ENCODE results near the gene PTPRG.

PTPRG gene

DNA sequence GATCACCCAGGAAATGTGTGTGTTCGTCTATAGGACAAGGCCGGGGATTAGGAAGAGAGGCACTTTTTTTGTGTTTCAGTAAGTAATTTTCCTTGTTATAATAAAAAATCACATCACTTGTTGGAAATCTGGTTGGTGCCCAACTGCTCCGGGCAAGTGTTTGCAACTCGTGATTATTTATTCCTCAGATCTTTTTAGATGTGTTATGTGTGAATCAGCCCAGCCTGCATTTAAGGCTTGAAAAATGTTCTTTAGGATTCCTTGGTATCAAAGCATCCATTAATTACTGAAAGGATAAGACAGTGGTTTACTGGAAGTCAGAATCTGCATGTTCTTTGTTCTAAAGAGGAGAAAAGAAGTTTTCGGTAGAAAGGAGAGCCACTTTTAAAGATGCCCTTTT lies 466.4 kb downstream of the PTPRG start:
- Histone ChIP-seq H3K79me2 (ENCODE audit: insufficient read depth, low read length) (no peaks in the 10 kb centered on the region), H3K4me1 (ENCODE audit: insufficient read depth, low read length, poor library complexity, severe bottlenecking) (no peaks in the 10 kb centered on the region), H3F3A (ENCODE audit: low read depth) (no peaks in the 10 kb centered on the region), H3K4me2 (ENCODE audit: low read depth, low read length, poor library complexity, severe bottlenecking) (no peak overlapping the region), H3K36me3 (ENCODE audit: insufficient read depth, low read length) (no peaks in the 10 kb centered on the region), H2AFZ (ENCODE audit: low read length) (no peak overlapping the region), H3K9ac (ENCODE audit: low read depth, low read length, poor library complexity, severe bottlenecking) (no peak overlapping the region), H4K20me1 (ENCODE audit: insufficient read depth, low read length, poor library complexity, severe bottlenecking) (no peaks in the 10 kb centered on the region), H3K4me3 (ENCODE audit: low read length, poor library complexity, severe bottlenecking) (no peak overlapping the region), H3K9me3 (ENCODE audit: insufficient read depth, low read depth, low read length) (no peaks in the 10 kb centered on the region), H3K27me3 (ENCODE audit: insufficient read depth, low read length, poor library complexity, severe bottlenecking) (no peaks in the 10 kb centered on the region), H3K9me2 (replicated peaks; ENCODE audit: low read depth, low read length) (0 out of 2 replicates have a peak, but pooled peaks cover 4% of the 10 kb centered on the region)
- no peak for TF ChIP-seq EZH2phosphoT487 (IDR thresholded peaks at IDR 0.05; ENCODE audit: borderline replicate concordance)
- TF ChIP-seq, protein P1, sequence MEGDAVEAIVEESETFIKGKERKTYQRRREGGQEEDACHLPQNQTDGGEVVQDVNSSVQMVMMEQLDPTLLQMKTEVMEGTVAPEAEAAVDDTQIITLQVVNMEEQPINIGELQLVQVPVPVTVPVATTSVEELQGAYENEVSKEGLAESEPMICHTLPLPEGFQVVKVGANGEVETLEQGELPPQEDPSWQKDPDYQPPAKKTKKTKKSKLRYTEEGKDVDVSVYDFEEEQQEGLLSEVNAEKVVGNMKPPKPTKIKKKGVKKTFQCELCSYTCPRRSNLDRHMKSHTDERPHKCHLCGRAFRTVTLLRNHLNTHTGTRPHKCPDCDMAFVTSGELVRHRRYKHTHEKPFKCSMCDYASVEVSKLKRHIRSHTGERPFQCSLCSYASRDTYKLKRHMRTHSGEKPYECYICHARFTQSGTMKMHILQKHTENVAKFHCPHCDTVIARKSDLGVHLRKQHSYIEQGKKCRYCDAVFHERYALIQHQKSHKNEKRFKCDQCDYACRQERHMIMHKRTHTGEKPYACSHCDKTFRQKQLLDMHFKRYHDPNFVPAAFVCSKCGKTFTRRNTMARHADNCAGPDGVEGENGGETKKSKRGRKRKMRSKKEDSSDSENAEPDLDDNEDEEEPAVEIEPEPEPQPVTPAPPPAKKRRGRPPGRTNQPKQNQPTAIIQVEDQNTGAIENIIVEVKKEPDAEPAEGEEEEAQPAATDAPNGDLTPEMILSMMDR (conservative IDR thresholded peaks at IDR 0.05; ENCODE audit: low read length) = no peak

DNA sequence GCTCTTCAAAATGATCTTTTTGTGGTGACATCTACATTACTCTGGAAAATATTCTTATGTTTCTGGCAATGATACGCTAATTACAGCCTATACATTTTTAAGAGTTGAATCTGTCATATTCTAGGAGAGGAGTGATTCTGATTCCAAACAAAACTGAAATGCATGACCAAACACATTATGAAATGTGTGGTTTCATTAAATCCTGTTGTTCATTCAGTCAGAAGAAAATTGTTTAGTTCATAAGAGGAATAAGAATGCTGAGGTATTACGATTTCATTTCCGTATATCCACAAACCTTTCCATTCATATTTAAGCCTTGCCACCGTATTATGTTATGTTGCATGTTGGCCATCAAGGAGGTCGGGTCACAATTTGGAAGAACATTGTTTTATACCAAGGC lies 466.9 kb downstream of the PTPRG start:
- no peaks in the 10 kb centered on the region for H3K79me2 ChIP-seq (ENCODE audit: insufficient read depth, low read length)
- H3K27me3 ChIP-seq (ENCODE audit: insufficient read depth, low read length, poor library complexity, severe bottlenecking) = no peaks in the 10 kb centered on the region
- no peak overlapping the region for H3K4me2 ChIP-seq (ENCODE audit: low read depth, low read length, poor library complexity, severe bottlenecking)
- no peak overlapping the region for H3K9ac ChIP-seq (ENCODE audit: low read depth, low read length, poor library complexity, severe bottlenecking)
- 0 out of 2 replicates have a peak, but pooled peaks cover 4% of the 10 kb centered on the region for H3K9me2 ChIP-seq (replicated peaks; ENCODE audit: low read depth, low read length)
- no peaks in the 10 kb centered on the region for H3K36me3 ChIP-seq (ENCODE audit: insufficient read depth, low read length)
- TF ChIP-seq, protein P1 (conservative IDR thresholded peaks at IDR 0.05; ENCODE audit: low read length) = no peak
- no peak for TF ChIP-seq EZH2phosphoT487 (IDR thresholded peaks at IDR 0.05; ENCODE audit: borderline replicate concordance)
- no peak overlapping the region for H3K4me3 ChIP-seq (ENCODE audit: low read length, poor library complexity, severe bottlenecking)
- H2AFZ ChIP-seq (ENCODE audit: low read length) = no peak overlapping the region
- no peaks in the 10 kb centered on the region for H3F3A ChIP-seq (ENCODE audit: low read depth)
- H4K20me1 ChIP-seq (ENCODE audit: insufficient read depth, low read length, poor library complexity, severe bottlenecking) = no peaks in the 10 kb centered on the region
- H3K4me1 ChIP-seq (ENCODE audit: insufficient read depth, low read length, poor library complexity, severe bottlenecking) = no peaks in the 10 kb centered on the region
- no peaks in the 10 kb centered on the region for H3K9me3 ChIP-seq (ENCODE audit: insufficient read depth, low read depth, low read length)

DNA sequence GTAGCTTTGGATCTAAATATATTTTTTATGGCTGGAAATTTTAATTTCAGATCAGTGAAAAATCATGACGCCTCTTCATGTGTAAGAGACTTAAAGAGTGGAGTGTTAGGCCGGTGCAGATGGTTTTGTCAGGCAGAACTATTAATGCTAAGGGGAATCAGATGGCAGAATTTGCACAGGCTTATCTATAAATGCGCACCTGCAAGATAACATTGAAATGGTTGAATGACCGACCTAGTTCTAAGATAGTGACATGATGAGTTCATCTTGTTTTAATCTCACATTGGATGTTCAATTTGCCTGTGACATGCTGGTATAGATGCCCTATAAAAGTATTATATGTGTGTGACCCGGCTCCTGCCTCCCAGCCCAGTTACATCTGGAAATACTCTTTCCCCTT lies 471.4 kb downstream of the PTPRG start:
- H3K4me3 ChIP-seq (ENCODE audit: low read length, poor library complexity, severe bottlenecking) = no peak overlapping the region
- H2AFZ ChIP-seq (ENCODE audit: low read length) = no peak overlapping the region
- no peaks in the 10 kb centered on the region for H3K27me3 ChIP-seq (ENCODE audit: insufficient read depth, low read length, poor library complexity, severe bottlenecking)
- H3K36me3 ChIP-seq (ENCODE audit: insufficient read depth, low read length) = no peaks in the 10 kb centered on the region
- H3F3A ChIP-seq (ENCODE audit: low read depth) = no peaks in the 10 kb centered on the region
- 0 out of 2 replicates have a peak, but pooled peaks cover 4% of the 10 kb centered on the region for H3K9me2 ChIP-seq (replicated peaks; ENCODE audit: low read depth, low read length)
- H3K79me2 ChIP-seq (ENCODE audit: insufficient read depth, low read length) = no peaks in the 10 kb centered on the region
- no peaks in the 10 kb centered on the region for H3K9me3 ChIP-seq (ENCODE audit: insufficient read depth, low read depth, low read length)
- H3K4me1 ChIP-seq (ENCODE audit: insufficient read depth, low read length, poor library complexity, severe bottlenecking) = no peaks in the 10 kb centered on the region
- H3K4me2 ChIP-seq (ENCODE audit: low read depth, low read length, poor library complexity, severe bottlenecking) = no peak overlapping the region
- H3K9ac ChIP-seq (ENCODE audit: low read depth, low read length, poor library complexity, severe bottlenecking) = no peak overlapping the region
- no peaks in the 10 kb centered on the region for H4K20me1 ChIP-seq (ENCODE audit: insufficient read depth, low read length, poor library complexity, severe bottlenecking)
- TF ChIP-seq, protein P1 (conservative IDR thresholded peaks at IDR 0.05; ENCODE audit: low read length) = no peak
- TF ChIP-seq EZH2phosphoT487 (IDR thresholded peaks at IDR 0.05; ENCODE audit: borderline replicate concordance) = no peak

Data from Loucy (cell line).